ENCODE data around the gene CSTF3. TPM values are rescaled to one million over a fixed set of nuclear protein-coding genes. Genes with fewer than 3 reads are reported as not detected.
A peak's percentile ranks its signal among the peaks of the same experiment; 100 is the strongest.
"Not testable (repeated sequence)": the region's sequence is repeated elsewhere in the genome, so short reads cannot be mapped to it uniquely, and the experiment has no call there.

Gene CSTF3
- total RNA-seq, 1 experiment from 2014 or later, result 68.3 TPM

GRCh38 chr11:33177676-33178336 is 16.5 kb upstream of the CSTF3 start:
- ATAC-seq (peak; percentile 68), DNase-seq (ENCODE audit: low spot score) (no peak)
- ChIA-PET CTCF (interaction anchor here (1.1 to 1.6 kb wide), 3 partner anchors 10 to 14 kb away, joined by 3 to 6 read pairs (median 6); no protein-coding TSS in a partner anchor), POLR2A (no interaction called here)
- Mint-ChIP-seq H3K4me3 (peak overlapping the region; percentile 33), H3K36me3 (peaks cover 6% of the 10 kb centered on the region), H3K4me1 (peaks cover 28% of the 10 kb centered on the region), H3K27ac (peak overlapping the region; percentile 54), H3K9me3 (peaks cover 4% of the 10 kb centered on the region), H3K27me3 (ENCODE audit: low read depth) (no peaks in the 10 kb centered on the region)
- TF ChIP-seq TCF7 (CRISPR knock-in tag; IDR thresholded peaks at IDR 0.05; ENCODE audit: low read depth) (no peak), E2F5 (CRISPR knock-in tag; IDR thresholded peaks at IDR 0.05) (no peak), ZNF396 (CRISPR knock-in tag; IDR thresholded peaks at IDR 0.05; ENCODE audit: borderline replicate concordance) (no peak), TEAD4 (CRISPR knock-in tag; IDR thresholded peaks at IDR 0.05) (no peak), MYBL2 (CRISPR knock-in tag; IDR thresholded peaks at IDR 0.05) (no peak)

- H3K36me3 Mint-ChIP-seq; H3K27me3 Mint-ChIP-seq (ENCODE audit: low read depth); POLR2A ChIA-PET; ATAC-seq; H3K27ac Mint-ChIP-seq; H3K9me3 Mint-ChIP-seq; H3K4me3 Mint-ChIP-seq; DNase-seq (ENCODE audit: low spot score): not testable (repeated sequence)
- CTCF ChIA-PET, result interaction anchor here (1.6 kb wide), 1 partner anchor 11 kb away, joined by 6 read pairs; no protein-coding TSS in a partner anchor
- H3K4me1 Mint-ChIP-seq, result peaks cover 30% of the 10 kb centered on the region
These were observed 15.5 kb upstream of the CSTF3 start for GRCh38 chr11:33176760-33177159.

GRCh38 chr11:33172996-33173395 is 11.7 kb upstream of the CSTF3 start:
- DNase-seq (ENCODE audit: low spot score) (no peak), ATAC-seq (peak; percentile 91)
- ChIA-PET CTCF (interaction anchor here (0.5 to 0.9 kb wide), 3 partner anchors 12 to 263 kb away, joined by 3 to 5 read pairs (median 3); no protein-coding TSS in a partner anchor), POLR2A (no interaction called here)
- H3K27ac Mint-ChIP-seq, result peak overlapping the region; percentile 37; the same call in 1 of the 2 replicates
- no peaks in the 10 kb centered on the region for H3K36me3 Mint-ChIP-seq
- no peak overlapping the region for H3K4me3 Mint-ChIP-seq
- no peaks in the 10 kb centered on the region; the same call in 1 of the 2 replicates for H3K27me3 Mint-ChIP-seq (ENCODE audit: low read depth)
- H3K4me1 Mint-ChIP-seq, result peaks cover 13% of the 10 kb centered on the region
- H3K9me3 Mint-ChIP-seq, result no peaks in the 10 kb centered on the region
- TF ChIP-seq PRRX2 (CRISPR knock-in tag; IDR thresholded peaks at IDR 0.05), result no peak
- no peak for TF ChIP-seq ESRRA (CRISPR knock-in tag; IDR thresholded peaks at IDR 0.05; ENCODE audit: borderline replicate concordance)
- no peak for TF ChIP-seq RELA (CRISPR knock-in tag; IDR thresholded peaks at IDR 0.05; ENCODE audit: borderline replicate concordance)
- no peak for TF ChIP-seq NR3C1 (CRISPR knock-in tag; conservative IDR thresholded peaks at IDR 0.05; ENCODE audit: low read depth)
- TF ChIP-seq HMGA2 (CRISPR knock-in tag; IDR thresholded peaks at IDR 0.05), result no peak
- no peak for TF ChIP-seq CDX4 (CRISPR knock-in tag; IDR thresholded peaks at IDR 0.05; ENCODE audit: borderline replicate concordance)
- no peak for TF ChIP-seq FOXJ3 (CRISPR knock-in tag; IDR thresholded peaks at IDR 0.05; ENCODE audit: borderline replicate concordance)
- no peak for TF ChIP-seq E2F4 (CRISPR knock-in tag; IDR thresholded peaks at IDR 0.05; ENCODE audit: borderline replicate concordance, low read depth)
- no peak for TF ChIP-seq CREB1 (CRISPR knock-in tag; IDR thresholded peaks at IDR 0.05)
- no peak for TF ChIP-seq NR2C2 (CRISPR knock-in tag; IDR thresholded peaks at IDR 0.05)
- TF ChIP-seq SMAD4 (CRISPR knock-in tag; IDR thresholded peaks at IDR 0.05), result no peak
- no peak for TF ChIP-seq ERG (CRISPR knock-in tag; IDR thresholded peaks at IDR 0.05)
- no peak for TF ChIP-seq ZNF532 (CRISPR knock-in tag; IDR thresholded peaks at IDR 0.05; ENCODE audit: borderline replicate concordance)
- TF ChIP-seq IRF1 (CRISPR knock-in tag; IDR thresholded peaks at IDR 0.05), result no peak
- no peak for TF ChIP-seq ATF2 (CRISPR knock-in tag; IDR thresholded peaks at IDR 0.05; ENCODE audit: borderline replicate concordance, low read depth)
- TF ChIP-seq TEAD1 (CRISPR knock-in tag; IDR thresholded peaks at IDR 0.05), result no peak

All from WTC11 (cell line).